ENCODE results near the gene TENT4B.

TENT4B gene

DNA sequence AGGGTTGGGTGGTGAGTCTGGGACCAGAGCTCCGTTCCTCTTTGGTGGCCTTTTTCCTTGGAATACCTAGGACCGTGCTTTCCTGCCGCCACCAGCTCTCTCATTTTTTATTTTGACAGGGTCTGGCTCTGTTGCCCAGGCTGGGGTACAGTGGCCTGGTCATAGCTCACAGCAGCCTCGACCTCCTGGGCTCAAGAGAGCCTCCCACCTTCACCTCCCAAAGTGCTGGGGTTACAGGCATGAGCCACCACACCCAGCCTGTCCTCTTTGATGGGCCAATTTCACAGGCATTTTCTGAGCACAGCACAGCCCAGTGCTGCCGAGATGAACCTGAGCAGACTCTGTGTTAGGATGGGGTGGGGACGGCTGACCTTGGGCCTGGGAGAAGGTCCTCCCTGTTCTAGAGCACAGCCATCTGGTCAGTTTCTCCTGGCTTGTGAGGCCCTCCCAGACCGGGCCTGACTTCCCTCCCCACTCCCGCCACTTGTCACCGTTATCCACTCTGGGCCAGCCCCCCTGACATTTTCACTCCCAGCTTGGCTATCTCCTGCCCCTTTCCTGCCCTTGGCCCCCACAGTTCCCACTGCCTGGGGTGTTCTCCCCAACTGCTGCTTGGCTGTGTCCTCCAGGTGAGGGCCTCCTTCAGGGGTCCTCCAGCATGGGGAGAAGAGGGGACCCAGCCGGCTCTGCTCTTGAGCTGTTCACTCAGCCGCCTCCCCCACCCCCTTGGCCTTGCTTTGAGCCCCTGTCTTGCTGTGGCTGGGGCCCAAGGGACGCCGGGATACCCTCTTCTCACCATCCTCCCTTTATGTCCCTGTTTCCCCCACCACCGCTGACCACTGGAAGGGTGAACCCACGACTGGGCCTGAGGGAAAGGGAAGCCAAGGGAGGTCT, 118.3 kb downstream of the TENT4B start:
- no peak for DNase-seq (ENCODE audit: low read depth)

DNA sequence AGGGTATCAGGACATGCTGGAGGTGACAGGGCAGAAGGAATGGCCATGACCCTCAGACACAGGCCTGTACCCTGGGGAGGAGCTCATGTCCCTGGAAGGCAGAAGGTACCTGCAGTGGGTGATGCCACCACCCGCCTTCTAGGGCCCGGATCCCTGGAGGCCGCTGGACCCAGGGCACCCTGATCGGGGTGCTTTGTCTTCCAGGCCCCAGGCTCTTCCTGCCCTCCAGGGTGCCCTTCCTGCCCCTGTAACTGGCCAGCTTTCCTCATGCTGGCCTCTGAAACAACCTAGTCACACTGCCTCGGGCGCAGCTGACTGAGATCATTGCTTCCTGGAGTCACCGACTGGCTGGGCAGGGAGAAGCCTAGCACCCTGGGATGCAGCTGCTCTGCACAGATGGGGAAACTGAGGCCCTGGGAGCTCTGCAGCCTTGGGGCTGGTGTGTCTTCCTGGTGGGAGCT, 119.0 kb downstream of the TENT4B start:
- no peak for DNase-seq (ENCODE audit: low read depth)

DNA sequence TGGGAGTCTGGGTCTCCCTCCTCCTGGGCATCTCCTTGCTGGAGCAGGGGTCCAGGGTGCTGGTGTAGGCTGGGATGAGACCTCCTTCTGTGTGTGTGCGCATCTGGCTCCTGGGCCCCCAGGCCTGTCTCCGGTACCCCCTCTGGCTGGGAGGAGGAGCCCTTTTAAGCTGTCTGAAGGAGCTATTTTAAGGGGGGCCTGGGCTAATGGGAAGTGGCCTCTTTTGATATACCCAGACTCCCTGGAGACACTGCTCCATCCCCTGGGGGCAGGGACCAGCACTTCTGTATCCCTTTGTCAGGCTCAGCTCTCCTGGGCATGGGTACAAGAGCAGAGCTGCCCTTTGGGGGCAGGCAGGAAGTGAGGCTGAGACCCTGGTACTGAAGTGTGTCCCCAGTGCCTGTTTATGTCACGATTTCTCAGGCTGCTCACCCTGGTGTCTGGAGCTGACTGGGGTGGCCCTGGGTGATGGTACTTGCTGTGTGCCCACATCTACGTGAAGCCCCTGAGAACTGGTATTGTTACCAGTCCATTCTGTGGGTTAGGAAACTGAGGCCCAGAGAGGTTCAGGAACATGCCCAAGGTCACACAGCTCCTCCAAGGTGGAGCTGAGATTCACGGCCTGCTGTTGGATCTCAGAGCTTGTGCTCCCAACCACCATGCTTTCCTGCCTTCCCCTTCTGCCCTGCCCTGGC, 119.7 kb downstream of the TENT4B start:
- no peak for DNase-seq (ENCODE audit: low read depth)

DNA sequence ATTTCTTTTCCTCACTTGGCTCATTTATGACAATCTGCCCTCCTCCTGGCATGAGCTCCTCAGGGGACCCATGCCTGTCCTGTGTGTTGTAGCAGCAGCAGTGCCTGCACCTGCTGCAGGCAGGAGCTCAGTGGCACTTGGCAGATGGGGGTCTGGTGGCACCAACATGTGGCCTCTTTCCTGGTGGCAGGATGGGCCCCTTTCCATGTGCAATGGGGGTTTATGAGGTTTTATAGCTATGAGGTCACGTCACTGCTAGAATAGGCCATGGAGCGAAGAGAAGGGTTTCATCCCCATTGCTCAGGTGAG, 120.2 kb downstream of the TENT4B start:
- DNase-seq (ENCODE audit: low read depth), result no peak

DNA sequence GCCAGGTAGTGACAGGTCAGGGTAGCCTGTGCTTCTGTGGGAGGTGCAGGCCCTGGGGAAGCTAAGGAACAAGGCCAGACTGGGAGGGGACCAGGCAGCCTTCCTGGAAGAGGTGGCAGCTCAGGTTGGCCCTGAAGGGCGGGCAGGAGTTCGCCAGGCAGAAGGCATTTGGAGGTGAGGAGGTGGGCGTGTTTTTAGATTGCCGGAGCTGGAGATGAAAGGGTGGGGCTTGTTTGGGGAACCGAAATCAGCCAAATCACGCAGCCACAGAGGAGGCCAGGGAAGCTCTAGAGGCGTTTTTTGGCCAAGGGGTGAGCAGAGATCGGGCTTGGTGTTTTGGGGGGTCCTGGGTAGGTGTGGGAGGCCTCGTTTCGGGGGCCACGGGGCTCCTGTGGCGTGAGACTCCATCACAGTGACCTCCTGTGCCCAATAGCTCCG, 120.8 kb downstream of the TENT4B start:
- DNase-seq (ENCODE audit: low read depth), result no peak

DNA sequence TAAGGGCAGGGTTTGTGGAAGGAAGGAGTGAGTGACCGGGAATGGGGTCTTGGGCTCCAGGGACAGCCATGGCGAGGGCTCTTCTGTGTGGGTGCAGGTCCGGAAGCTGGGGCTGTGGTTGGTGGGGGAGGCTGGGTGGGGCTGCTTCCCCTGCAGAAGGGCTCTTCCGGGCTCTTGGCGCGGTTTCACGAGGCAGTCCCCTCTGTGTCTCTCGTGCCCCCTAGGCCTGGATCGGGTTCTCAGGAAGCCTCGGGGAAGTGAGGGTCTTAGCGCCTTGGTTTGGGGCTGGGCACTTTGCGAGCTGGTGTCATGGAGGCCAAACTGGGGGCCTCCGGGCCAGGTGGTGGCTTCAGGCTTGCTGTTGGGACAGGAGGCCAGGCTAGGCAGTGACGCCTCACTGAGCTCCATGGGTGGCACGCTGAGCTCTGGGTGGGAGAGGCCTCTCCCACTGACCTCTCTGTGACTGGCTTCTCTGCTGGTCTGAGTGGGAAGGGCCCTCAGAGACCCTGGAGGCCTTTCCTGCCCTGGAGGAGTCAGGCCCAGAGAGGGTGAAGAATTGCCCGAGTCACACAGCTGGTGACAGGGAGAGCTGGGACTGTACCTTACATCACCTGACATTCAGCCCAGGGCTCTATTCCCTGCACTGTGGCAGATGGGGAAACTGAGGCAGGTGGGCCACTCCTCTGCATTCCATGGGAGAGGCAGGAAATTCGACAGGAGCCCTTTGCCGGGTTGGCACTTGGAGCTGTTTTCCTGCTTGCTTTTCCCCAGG, 121.4 kb downstream of the TENT4B start:
- peak; percentile 26 for DNase-seq (ENCODE audit: low read depth)

DNA sequence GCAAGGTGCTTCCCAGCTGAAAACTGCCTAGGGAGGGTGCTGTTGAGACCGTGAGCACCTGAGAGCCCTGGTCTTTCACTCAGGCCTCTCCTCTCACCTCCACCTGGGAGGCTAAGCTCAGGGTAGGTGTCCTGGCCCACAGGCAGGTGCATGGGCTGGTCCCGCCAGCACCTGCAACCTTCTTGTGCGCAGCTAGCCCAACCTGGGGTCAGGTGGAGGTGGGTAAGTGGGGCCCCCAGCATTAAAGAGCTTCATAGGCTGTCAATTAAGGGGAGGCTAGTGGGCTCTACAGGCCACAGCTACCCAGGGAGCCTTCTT, 122.0 kb downstream of the TENT4B start:
- DNase-seq (ENCODE audit: low read depth), result no peak

DNA sequence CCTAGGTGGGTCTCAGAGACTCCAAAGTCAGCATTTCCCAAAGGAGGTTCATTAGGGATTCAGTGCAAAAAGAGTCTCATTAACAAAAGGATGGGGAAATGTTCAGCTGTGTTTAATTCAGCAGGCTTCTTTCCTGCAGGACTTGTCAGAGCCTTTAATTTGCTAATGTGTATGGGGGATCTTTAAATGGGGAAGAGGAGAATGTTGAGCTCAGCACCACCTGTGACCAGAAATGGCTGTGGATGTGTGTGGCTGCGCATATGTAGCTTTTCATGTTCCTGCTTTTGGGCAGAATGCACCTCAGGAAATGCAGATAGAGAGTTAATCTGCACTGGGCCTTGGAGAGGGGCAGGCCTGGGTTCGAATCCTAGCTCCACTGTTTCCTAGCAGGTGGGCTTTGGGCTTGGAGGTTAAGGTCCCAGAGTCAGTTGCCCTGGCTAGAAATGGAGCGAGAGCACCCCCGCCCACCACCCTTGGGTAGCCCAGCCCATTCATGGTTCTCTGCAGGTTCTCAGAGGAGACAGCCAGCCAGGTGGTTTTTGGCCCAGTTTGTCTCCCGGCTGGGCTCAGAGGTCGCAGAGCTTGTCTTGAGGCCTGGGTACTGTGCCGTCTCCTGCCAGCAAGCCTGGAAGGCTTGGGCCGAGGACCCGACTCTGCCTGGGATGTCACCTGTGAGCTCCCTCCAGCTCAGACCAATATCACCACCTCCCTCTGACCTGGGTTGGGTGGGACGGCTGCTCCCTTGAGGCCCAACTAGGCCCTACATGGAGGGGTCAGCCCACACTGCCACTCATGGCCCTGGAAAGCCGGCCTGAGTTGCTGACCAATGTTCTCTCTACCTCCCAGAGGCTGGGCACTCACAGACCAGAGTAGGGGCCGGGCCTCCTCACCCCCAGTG, 122.6 kb downstream of the TENT4B start:
- no peak for DNase-seq (ENCODE audit: low read depth)

DNA sequence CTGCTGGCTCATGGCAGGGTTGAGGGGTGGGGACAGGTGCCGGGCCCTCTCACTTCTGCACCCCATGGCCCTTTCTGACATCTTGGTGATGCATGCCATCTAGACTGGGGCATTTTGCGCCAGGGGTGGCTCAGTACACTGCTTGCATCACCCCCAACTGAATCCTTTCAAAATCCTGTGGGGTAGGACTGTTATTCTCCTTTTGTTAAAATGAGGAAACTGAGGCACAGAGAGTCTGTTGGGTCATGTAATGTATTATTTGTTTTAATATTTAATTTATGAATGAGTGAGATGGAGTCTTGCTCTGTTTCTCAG, 123.2 kb downstream of the TENT4B start:
- no peak for DNase-seq (ENCODE audit: low read depth)

DNA sequence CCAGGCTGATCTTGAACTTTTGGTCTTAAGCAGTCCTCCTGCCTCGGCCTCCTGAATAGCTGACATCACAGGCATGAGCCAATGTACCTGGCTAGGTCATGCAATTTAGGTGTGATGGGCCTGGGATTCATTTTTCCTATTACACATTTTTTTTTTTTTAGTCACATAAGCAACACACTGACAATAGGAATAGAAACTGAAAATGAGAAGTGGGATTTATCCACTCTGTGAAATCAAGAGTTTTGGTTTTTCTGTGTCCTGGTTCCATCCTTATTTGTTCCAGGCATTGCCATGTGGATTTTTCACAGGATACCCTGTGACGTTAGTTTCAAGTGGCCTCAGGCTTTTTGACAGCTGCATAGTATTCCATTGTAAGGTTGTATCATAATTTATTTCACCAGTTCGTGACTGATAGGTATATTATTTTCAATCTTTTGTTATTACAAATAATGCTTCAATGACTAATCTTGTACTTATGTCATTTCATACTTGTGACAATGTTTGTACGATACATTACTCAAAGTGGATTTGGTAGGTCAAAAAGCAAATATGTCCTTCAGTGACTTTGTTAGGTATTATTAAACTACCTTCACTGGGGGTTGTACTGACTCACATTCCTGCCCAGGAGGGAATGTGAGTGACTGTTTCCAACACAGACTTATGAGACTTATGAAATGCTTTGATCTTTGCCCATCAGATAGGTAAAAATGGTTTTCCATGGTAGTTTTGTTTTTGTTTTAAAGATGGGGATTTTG, 123.9 kb downstream of the TENT4B start:
- DNase-seq (ENCODE audit: low read depth), result no peak

DNA sequence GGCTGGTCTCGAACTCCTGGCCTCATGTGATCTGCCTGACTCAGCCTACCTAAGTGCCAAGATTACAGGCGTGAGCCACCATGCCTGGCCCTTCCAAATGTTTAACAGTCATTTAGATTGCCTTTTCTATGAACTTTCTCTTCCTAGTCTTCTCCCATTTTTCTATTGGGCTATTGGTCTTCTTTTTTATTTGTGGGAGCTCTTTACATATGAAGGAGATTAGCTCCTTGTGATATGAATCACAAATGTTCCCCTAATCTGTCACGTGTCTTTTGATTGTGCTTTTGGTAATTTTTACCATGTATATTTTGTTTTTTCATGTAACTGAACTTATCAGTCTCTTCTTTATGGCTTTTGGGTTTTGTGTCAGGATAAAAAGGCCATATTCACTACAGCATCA, 125.1 kb downstream of the TENT4B start:
- DNase-seq (ENCODE audit: low read depth), result no peak

DNA sequence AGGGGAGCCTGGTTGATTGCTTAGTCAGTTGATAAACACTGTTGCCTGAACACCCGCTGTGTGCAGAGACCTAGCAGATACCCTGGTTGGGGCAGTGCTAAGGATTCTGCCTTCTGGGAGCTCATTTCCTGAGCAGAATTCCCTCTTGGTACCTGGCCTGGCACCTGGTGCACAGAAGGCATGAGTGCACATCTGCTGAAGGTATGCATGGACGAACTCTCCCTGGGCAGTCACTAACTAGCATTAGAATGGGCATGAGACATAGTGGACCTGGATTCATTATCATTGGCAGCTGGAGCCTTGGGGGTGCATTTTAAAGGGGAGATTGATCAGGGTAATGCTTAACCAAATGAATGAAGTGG, 126.4 kb downstream of the TENT4B start:
- no peak for DNase-seq (ENCODE audit: low read depth)

DNA sequence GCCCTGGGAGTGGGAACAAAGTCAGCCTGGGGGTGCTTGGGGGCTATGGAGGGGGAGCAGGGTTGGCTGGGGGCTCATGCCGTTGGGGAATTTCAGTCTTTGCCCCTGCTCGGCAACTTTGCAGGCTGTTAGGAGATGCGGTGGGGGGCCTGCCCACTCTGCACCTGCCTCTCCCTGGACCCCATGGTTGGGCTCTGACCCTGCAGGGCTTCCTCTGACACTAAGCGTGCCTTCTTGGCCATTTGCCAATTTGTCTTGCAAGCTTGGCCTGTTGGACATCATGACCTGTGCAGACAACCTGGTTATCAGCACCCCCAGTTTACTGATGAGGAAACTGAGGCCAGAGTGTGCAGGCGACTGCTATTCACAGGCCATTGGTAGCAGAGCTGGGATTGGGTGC, 127.8 kb downstream of the TENT4B start:
- DNase-seq (ENCODE audit: low read depth), result no peak
